H1 (cell line): Measurements from ENCODE around the gene AKTIP. TPM values are rescaled to one million over a fixed set of nuclear protein-coding genes. Genes with fewer than 3 reads are reported as not detected.

ENCODE experiments used
- CTCF ChIA-PET: fragments of 300-600 bp; sonication (Branson Sonifier 250); formaldehyde crosslinking; loops from one replicate; lab custom pipeline; 2021; ENCODE audit not compliant: partially characterized antibody; lab: Charles Lee
- POLR2A ChIA-PET: fragments of 300-600 bp; sonication (Branson Sonifier 250); formaldehyde crosslinking; loops from one replicate; lab custom pipeline; 2021; ENCODE audit warnings: inconsistent platforms; ENCODE audit not compliant: partially characterized antibody; lab: Charles Lee
- DNase-seq, 2 experiments: peaks; one replicate each; pipeline versions ENCODE4 v3.0.0 to v3.0.0-alpha.2; 2010 to 2022; ENCODE audit warnings: low spot score in 2 of 2, low read depth in 1 of 2, mixed read lengths in 1 of 2
- FAIRE-seq: peaks from 2 replicates; lab custom pipeline; 2011; peaks lifted over from hg19 to GRCh38; lab: Jason Lieb, UNC
- H2AFZ ChIP-seq: 2 replicates; pipeline ENCODE4 v1.8.1; 2012; ENCODE audit warnings: low read length, inconsistent platforms
- H2AK5ac ChIP-seq: 2 replicates; pipeline ENCODE4 v1.6.1; 2013; ENCODE audit warnings: low read depth, low read length
- H2BK120ac ChIP-seq: replicated peaks from 2 replicates; pipeline ENCODE3; 2013; ENCODE audit warnings: low read depth, low read length, inconsistent platforms
- H2BK12ac ChIP-seq: 2 replicates; pipeline ENCODE4 v1.6.1; 2013; ENCODE audit warnings: low read depth, low read length
- H2BK15ac ChIP-seq: 2 replicates; pipeline ENCODE4 v1.6.1; 2013; ENCODE audit warnings: low read length
- H2BK20ac ChIP-seq: 2 replicates; pipeline ENCODE4 v1.6.1; 2013; ENCODE audit warnings: low read length
- H2BK5ac ChIP-seq: 2 replicates; pipeline ENCODE4 v1.6.1; 2013; ENCODE audit warnings: low read depth, low read length
- H3K14ac ChIP-seq: 2 replicates; pipeline ENCODE4 v1.6.1; 2013; ENCODE audit warnings: inconsistent platforms; ENCODE audit not compliant: insufficient read length
- H3K18ac ChIP-seq: 2 replicates; pipeline ENCODE4 v1.6.1; 2013; ENCODE audit warnings: low read length; ENCODE audit errors: extremely low read depth
- H3K23ac ChIP-seq: 2 replicates; pipeline ENCODE4 v1.6.1; 2013; ENCODE audit warnings: inconsistent platforms; ENCODE audit not compliant: insufficient read length
- H3K23me2 ChIP-seq: 2 replicates; pipeline ENCODE4 v1.6.1; 2013; ENCODE audit warnings: low read depth, low read length
- H3K27ac ChIP-seq: 2 replicates; pipeline ENCODE4 v1.6.1; 2011; ENCODE audit warnings: low read depth, low read length, inconsistent platforms
- H3K27me3 ChIP-seq, 4 experiments: replicated peaks in 1 of 4; 1 replicate in 1 of 4; 2 replicates in 3 of 4; pipeline versions ENCODE4 v1.6.1 to v1.8.1; 2011 to 2013; ENCODE audit warnings: low read length in 3 of 4, mild to moderate bottlenecking in 3 of 4, inconsistent platforms in 2 of 4, mixed read lengths in 2 of 4, moderate library complexity in 1 of 4; ENCODE audit not compliant: control insufficient read depth in 3 of 4, insufficient read depth in 3 of 4; ENCODE audit errors: extremely low read depth in 1 of 4
- H3K36me3 ChIP-seq, 4 experiments: 2 replicates each; pipeline versions ENCODE4 v1.6.1 to v1.8.1; 2011 to 2013; ENCODE audit warnings: mild to moderate bottlenecking in 4 of 4, low read length in 3 of 4, moderate library complexity in 2 of 4, control low read depth in 1 of 4, inconsistent platforms in 1 of 4; ENCODE audit not compliant: insufficient read depth in 4 of 4, control insufficient read depth in 2 of 4
- H3K4ac ChIP-seq: replicated peaks from 2 replicates; pipeline ENCODE3; 2013; ENCODE audit warnings: low read length, low read depth, mixed read lengths, inconsistent platforms; ENCODE audit not compliant: insufficient read length
- H3K4me1 ChIP-seq, 4 experiments: replicated peaks in 1 of 4; 1 replicate in 1 of 4; 2 replicates in 3 of 4; pipeline versions ENCODE4 v1.6.1 to v1.8.1; 2011 to 2013; ENCODE audit warnings: low read length in 3 of 4, inconsistent platforms in 2 of 4, mixed read lengths in 1 of 4; ENCODE audit not compliant: insufficient read depth in 4 of 4, control insufficient read depth in 3 of 4
- H3K4me2 ChIP-seq, 2 experiments: 2 replicates each; pipeline versions ENCODE4 v1.6.1 to v1.8.1; 2011 to 2013; ENCODE audit warnings: low read depth in 2 of 2, low read length in 2 of 2, control low read depth in 1 of 2, inconsistent platforms in 1 of 2, mild to moderate bottlenecking in 1 of 2; ENCODE audit not compliant: insufficient read depth in 1 of 2
- H3K4me3 ChIP-seq, 4 experiments: fragments of 200-600, 300-600 bp in 1 of 4; sonication (generic), shearing (Covaris generic), sonication (Bioruptor Twin) in 1 of 4; 2 replicates each; pipeline versions ENCODE4 v1.5.1 to v1.8.1; 2011 to 2016; ENCODE audit warnings: low read length in 4 of 4, low read depth in 3 of 4, control low read depth in 2 of 4, inconsistent platforms in 2 of 4, mild to moderate bottlenecking in 2 of 4, mixed read lengths in 1 of 4, moderate library complexity in 1 of 4; ENCODE audit not compliant: insufficient read depth in 2 of 4; ENCODE audit errors: extremely low read depth in 1 of 4
- H3K56ac ChIP-seq: replicated peaks from 2 replicates; pipeline ENCODE3; 2013; ENCODE audit warnings: low read depth, mild to moderate bottlenecking, mixed read lengths, low read length, inconsistent platforms; ENCODE audit not compliant: insufficient read length
- H3K79me1 ChIP-seq: 2 replicates; pipeline ENCODE4 v1.6.1; 2013; ENCODE audit warnings: low read depth, low read length, control low read depth
- H3K79me2 ChIP-seq, 2 experiments: 2 replicates each; pipeline versions ENCODE4 v1.6.1 to v1.8.1; 2012 to 2013; ENCODE audit warnings: low read length in 2 of 2, mild to moderate bottlenecking in 2 of 2, inconsistent platforms in 1 of 2; ENCODE audit not compliant: insufficient read depth in 2 of 2, control insufficient read depth in 1 of 2
- H3K9ac ChIP-seq, 4 experiments: replicated peaks in 1 of 4; 1 replicate in 1 of 4; 2 replicates in 3 of 4; pipeline versions ENCODE4 v1.6.1 to v1.8.1; 2011 to 2013; ENCODE audit warnings: low read depth in 3 of 4, low read length in 3 of 4, control low read depth in 2 of 4, mild to moderate bottlenecking in 2 of 4, moderate library complexity in 2 of 4, inconsistent platforms in 1 of 4; ENCODE audit errors: extremely low read depth in 1 of 4
- H3K9me3 ChIP-seq, 2 experiments: 2 replicates each; pipeline versions ENCODE4 v1.6.1 to v1.8.1; 2012 to 2013; ENCODE audit warnings: mild to moderate bottlenecking in 2 of 2, moderate library complexity in 2 of 2, control low read depth in 1 of 2, inconsistent platforms in 1 of 2, low read depth in 1 of 2, low read length in 1 of 2, mixed read lengths in 1 of 2; ENCODE audit not compliant: insufficient read depth in 2 of 2
- H4K20me1 ChIP-seq, 2 experiments: replicated peaks in 1 of 2; 2 replicates each; pipeline versions ENCODE3 to v1.8.1; 2011 to 2013; ENCODE audit warnings: inconsistent platforms in 2 of 2, low read length in 2 of 2, mild to moderate bottlenecking in 1 of 2; ENCODE audit not compliant: insufficient read depth in 2 of 2, control insufficient read depth in 1 of 2
- H4K5ac ChIP-seq: 2 replicates; pipeline ENCODE4 v1.6.1; 2013; ENCODE audit warnings: low read length, low read depth, mixed read lengths, inconsistent platforms; ENCODE audit not compliant: insufficient read length
- H4K8ac ChIP-seq: 2 replicates; pipeline ENCODE4 v1.8.0; 2013; ENCODE audit warnings: mild to moderate bottlenecking, moderate library complexity, low read length, inconsistent platforms; ENCODE audit not compliant: insufficient read depth; ENCODE audit errors: extremely low read depth
- H4K91ac ChIP-seq: replicated peaks from 2 replicates; pipeline ENCODE3; 2013; ENCODE audit warnings: low read length, mixed read lengths, inconsistent platforms; ENCODE audit not compliant: insufficient read length
- CEBPB ChIP-seq: IDR thresholded peaks from 2 replicates; pipeline ENCODE4 v1.6.1; 2012; ENCODE audit warnings: low read depth, low read length
- HDAC6 ChIP-seq: IDR thresholded peaks from one replicate; pipeline ENCODE4 v1.7.1; 2012; ENCODE audit warnings: low read depth, mild to moderate bottlenecking, inconsistent platforms, low read length, moderate library complexity
- KDM5A ChIP-seq: fragments of 200-600 bp; IDR thresholded peaks from 2 replicates; pipeline ENCODE4 v1.7.1; 2012; ENCODE audit warnings: mild to moderate bottlenecking, low read length, inconsistent platforms, mixed read lengths
- POLR2AphosphoS5 ChIP-seq: IDR thresholded peaks from 2 replicates; pipeline ENCODE4 v1.6.1; 2011; ENCODE audit warnings: low read depth, low read length
- SUZ12 ChIP-seq: fragments of 200-600 bp; sonication (generic); IDR thresholded peaks from 2 replicates; pipeline ENCODE4 v1.6.1; 2012; ENCODE audit warnings: mild to moderate bottlenecking, inconsistent platforms, low read length, moderate library complexity, mixed read lengths
- WGBS, 2 experiments: shearing (Covaris generic) in 1 of 2; methylation state at CpG; one replicate each; pipeline versions ENCODE4 v1.1.6 to v1.1.7; 2013 to 2015; ENCODE audit warnings: low lambda C conversion rate in 2 of 2, mixed read lengths in 2 of 2, inconsistent platforms in 1 of 2, low coverage in 1 of 2, missing lambda C conversion rate in 1 of 2; ENCODE audit not compliant: insufficient replicate concordance in 2 of 2, insufficient coverage in 1 of 2, insufficient read length in 1 of 2; ENCODE audit errors: extremely low coverage in 1 of 2, missing lambda C conversion rate in 1 of 2; 5-methylcytosine and 5-hydroxymethylcytosine counted together
- polyA plus RNA-seq, 7 experiments: library from polyadenylated mRNA; depleted of rRNA in 3 of 7; stranded (reverse) in 5 of 7; unstranded in 2 of 7; fragments of >200 nt in 5 of 7; fragments of 200-250 nt in 2 of 7; gene quantifications; 1 replicate in 5 of 7; 2 replicates in 1 of 7; 4 replicates in 1 of 7; pipeline versions ENCODE4 v1.2.1 to v1.2.3, GENCODE V29; 2011 to 2013; ENCODE audit warnings: missing spikeins in 2 of 7, mixed read lengths in 2 of 7
- total RNA-seq: library from RNA; stranded (reverse); fragmentation: NEBNext Ultra II Directional; extraction: Animal tissue kit (Norgen Biotek cat#: 25700); gene quantifications from 2 replicates; pipeline ENCODE4 v1.2.1, GENCODE V29; 2021

Gene AKTIP
- total and polyA plus RNA-seq, 2 of the 8 experiments (the other 6 are each of a cell fraction or from before 2014, with no cell fraction given), result 15.0 to 15.6 TPM

DNA sequence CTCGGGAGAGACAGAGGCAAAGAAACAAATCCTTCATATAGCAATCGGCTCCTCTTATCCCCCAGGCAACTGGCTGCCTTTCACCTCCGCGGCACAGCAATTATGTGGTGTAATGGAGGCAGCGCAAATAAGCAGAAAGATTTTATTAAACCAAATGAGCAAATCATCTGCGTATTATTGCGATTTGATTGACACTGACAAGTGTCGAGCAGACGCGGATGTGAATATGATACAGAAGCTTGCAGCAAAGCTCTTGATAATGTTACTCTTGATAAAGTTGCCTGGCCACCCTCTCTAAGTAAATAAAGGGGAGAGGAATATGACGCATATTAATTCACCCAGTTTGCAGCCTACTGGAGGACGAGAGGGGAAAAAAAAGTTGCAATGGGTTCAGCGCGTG, 26.5 kb upstream of the AKTIP start:
- Histone ChIP-seq H2BK120ac (no peak overlapping the region), H2BK12ac (no peak overlapping the region), H2BK15ac (no peak overlapping the region), H3K36me3 (no peaks in the 10 kb centered on the region), H3K79me2 (no peaks in the 10 kb centered on the region), H3K4me2 (no peak overlapping the region), H3K9ac (no peak overlapping the region), H3K9me3 (no peaks in the 10 kb centered on the region), H3K23ac (no peak overlapping the region), H3K14ac (no peak overlapping the region), H3K27ac (no peak overlapping the region), H3K4ac (no peak overlapping the region), H4K20me1 (no peaks in the 10 kb centered on the region), H2BK20ac (no peak overlapping the region), H4K8ac (no peak overlapping the region), H3K4me1 (no peaks in the 10 kb centered on the region), H4K91ac (no peak overlapping the region), H3K79me1 (no peaks in the 10 kb centered on the region), H3K56ac (no peak overlapping the region), H2BK5ac (no peak overlapping the region), H3K23me2 (no peaks in the 10 kb centered on the region), H2AK5ac (no peak overlapping the region), H3K27me3 (no peaks in the 10 kb centered on the region), H2AFZ (no peak overlapping the region), H4K5ac (no peak overlapping the region), H3K18ac (no peak overlapping the region), H3K4me3 (no peak overlapping the region)
- ChIA-PET CTCF (interaction anchor here (1.1 to 1.5 kb wide), 3 partner anchors 16 to 22 kb away, joined by 3 to 5 read pairs (median 4); no protein-coding TSS in a partner anchor), POLR2A (interaction anchor here (0.6 kb wide), 1 partner anchor 61 kb away, joined by 3 read pairs; no protein-coding TSS in a partner anchor)
- TF ChIP-seq HDAC6, result no peak
- TF ChIP-seq KDM5A, result no peak
- no peak for TF ChIP-seq CEBPB
- no peak for TF ChIP-seq POLR2AphosphoS5
- no peak for TF ChIP-seq SUZ12
- DNase-seq, result no peak
- WGBS, 2 experiments, result 94% methylated on average over 14 of the region's 14 CpGs; no CpG with 5 or more reads in 1 of the 2 experiments
- FAIRE-seq, result no peak
